Testis (tissue), 3 donors: ENCODE results near the gene TRPM2. TPM values are rescaled to one million over a fixed set of nuclear protein-coding genes. Genes with fewer than 3 reads are reported as not detected.

Experiments
- DNase-seq: peaks from one replicate; pipeline ENCODE4 v3.0.0-alpha.2; 2019
- H3K27ac ChIP-seq, 2 donors: fragments of 200-600 bp; sonication (generic); one replicate each; pipeline ENCODE4 v1.5.1; 2019
- H3K27me3 ChIP-seq: fragments of 200-600 bp; sonication (generic); one replicate; pipeline ENCODE4 v1.5.1; 2019
- H3K36me3 ChIP-seq: fragments of 200-600 bp; sonication (generic); one replicate; pipeline ENCODE4 v1.5.1; 2017; ENCODE audit warnings: low read depth; ENCODE audit errors: missing control alignments
- H3K4me1 ChIP-seq: fragments of 200-600 bp; sonication (generic); one replicate; pipeline ENCODE4 v1.5.1; 2019
- H3K4me3 ChIP-seq, 2 donors: fragments of 200-600 bp; sonication (generic); one replicate each; pipeline ENCODE4 v1.5.1; 2017 to 2019
- H3K9me3 ChIP-seq: fragments of 200-600 bp; sonication (generic); one replicate; pipeline ENCODE4 v1.5.1; 2017
- POLR2A ChIP-seq: fragments of 450-650 bp; IDR thresholded peaks from one replicate; pipeline ENCODE4 v1.6.1; 2017; ENCODE audit warnings: antibody characterized with exemption, mild to moderate bottlenecking, moderate library complexity
- WGBS, 2 donors: methylation state at CpG; one replicate each; pipeline ENCODE4 v1.1.5; 2018; 5-methylcytosine and 5-hydroxymethylcytosine counted together
- intact Hi-C: fragments of 100-400 bp; cut with DNase I; formaldehyde crosslinking; loops from one replicate; pipeline ENCODE4 v1.15.1; 2023; ENCODE audit warnings: low total_unique reads
- polyA plus RNA-seq: library from polyadenylated mRNA; stranded (reverse); fragments of 350-450 nt; fragmentation: Illumina TruSeq; extraction: RNeasy Lipid Tissue Mini Kit (QIAGEN cat#74804); gene quantifications from one replicate; pipeline ENCODE4 v1.2.3, GENCODE V29; 2014; ENCODE audit warnings: low read depth, low replicate concordance; ENCODE audit not compliant: insufficient read depth
- total RNA-seq, 2 donors: library from RNA; depleted of rRNA; stranded (reverse); fragments of >200 nt; gene quantifications; one replicate each; pipeline ENCODE4 v1.2.3, GENCODE V29; 2016
- TF ChIP-seq, protein P1 (sequence below), 3 experiments: fragments of 450-650 bp in 2 of 3; fragments of 200-600 bp in 1 of 3; sonication (generic) in 1 of 3; IDR thresholded peaks; one replicate each; pipeline ENCODE4 v1.5.1; 2016 to 2019; ENCODE audit warnings: antibody characterized with exemption in 3 of 3, mild to moderate bottlenecking in 2 of 3, moderate library complexity in 1 of 3

Gene TRPM2
- total and polyA plus RNA-seq, 3 donors from 2014 or later = 3.0 to 4.9 (median 3.9) TPM

GRCh38 chr21:44408226-44408625 is 54.8 kb downstream of the TRPM2 start:
- Histone ChIP-seq H3K36me3 (no peaks in the 10 kb centered on the region), H3K4me3 (no peak overlapping the region), H3K4me1 (no peaks in the 10 kb centered on the region), H3K9me3 (no peaks in the 10 kb centered on the region), H3K27me3 (no peaks in the 10 kb centered on the region), H3K27ac (no peak overlapping the region)
- 86 to 93% methylated on average over 15 of the region's 15 CpGs for WGBS, 2 donors
- TF ChIP-seq, protein P1, sequence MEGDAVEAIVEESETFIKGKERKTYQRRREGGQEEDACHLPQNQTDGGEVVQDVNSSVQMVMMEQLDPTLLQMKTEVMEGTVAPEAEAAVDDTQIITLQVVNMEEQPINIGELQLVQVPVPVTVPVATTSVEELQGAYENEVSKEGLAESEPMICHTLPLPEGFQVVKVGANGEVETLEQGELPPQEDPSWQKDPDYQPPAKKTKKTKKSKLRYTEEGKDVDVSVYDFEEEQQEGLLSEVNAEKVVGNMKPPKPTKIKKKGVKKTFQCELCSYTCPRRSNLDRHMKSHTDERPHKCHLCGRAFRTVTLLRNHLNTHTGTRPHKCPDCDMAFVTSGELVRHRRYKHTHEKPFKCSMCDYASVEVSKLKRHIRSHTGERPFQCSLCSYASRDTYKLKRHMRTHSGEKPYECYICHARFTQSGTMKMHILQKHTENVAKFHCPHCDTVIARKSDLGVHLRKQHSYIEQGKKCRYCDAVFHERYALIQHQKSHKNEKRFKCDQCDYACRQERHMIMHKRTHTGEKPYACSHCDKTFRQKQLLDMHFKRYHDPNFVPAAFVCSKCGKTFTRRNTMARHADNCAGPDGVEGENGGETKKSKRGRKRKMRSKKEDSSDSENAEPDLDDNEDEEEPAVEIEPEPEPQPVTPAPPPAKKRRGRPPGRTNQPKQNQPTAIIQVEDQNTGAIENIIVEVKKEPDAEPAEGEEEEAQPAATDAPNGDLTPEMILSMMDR (IDR thresholded peaks at IDR 0.05) = no peak
- no peak for TF ChIP-seq POLR2A
- intact Hi-C loops = no loop called here
- no peak for DNase-seq

- Histone ChIP-seq H3K9me3 (no peaks in the 10 kb centered on the region), H3K36me3 (no peaks in the 10 kb centered on the region), H3K27me3 (no peaks in the 10 kb centered on the region), H3K4me3 (no peak overlapping the region), H3K4me1 (no peaks in the 10 kb centered on the region), H3K27ac (no peak overlapping the region)
- TF ChIP-seq POLR2A = no peak
- TF ChIP-seq, protein P1 (IDR thresholded peaks at IDR 0.05) = no peak
- intact Hi-C loops = no loop called here
- DNase-seq = no peak
- 87 to 96% methylated on average over 11 to 27 of the region's 27 CpGs for WGBS, 2 donors
Observed at GRCh38 chr21:44413566-44414290, 60.3 kb downstream of the TRPM2 start.

DNA sequence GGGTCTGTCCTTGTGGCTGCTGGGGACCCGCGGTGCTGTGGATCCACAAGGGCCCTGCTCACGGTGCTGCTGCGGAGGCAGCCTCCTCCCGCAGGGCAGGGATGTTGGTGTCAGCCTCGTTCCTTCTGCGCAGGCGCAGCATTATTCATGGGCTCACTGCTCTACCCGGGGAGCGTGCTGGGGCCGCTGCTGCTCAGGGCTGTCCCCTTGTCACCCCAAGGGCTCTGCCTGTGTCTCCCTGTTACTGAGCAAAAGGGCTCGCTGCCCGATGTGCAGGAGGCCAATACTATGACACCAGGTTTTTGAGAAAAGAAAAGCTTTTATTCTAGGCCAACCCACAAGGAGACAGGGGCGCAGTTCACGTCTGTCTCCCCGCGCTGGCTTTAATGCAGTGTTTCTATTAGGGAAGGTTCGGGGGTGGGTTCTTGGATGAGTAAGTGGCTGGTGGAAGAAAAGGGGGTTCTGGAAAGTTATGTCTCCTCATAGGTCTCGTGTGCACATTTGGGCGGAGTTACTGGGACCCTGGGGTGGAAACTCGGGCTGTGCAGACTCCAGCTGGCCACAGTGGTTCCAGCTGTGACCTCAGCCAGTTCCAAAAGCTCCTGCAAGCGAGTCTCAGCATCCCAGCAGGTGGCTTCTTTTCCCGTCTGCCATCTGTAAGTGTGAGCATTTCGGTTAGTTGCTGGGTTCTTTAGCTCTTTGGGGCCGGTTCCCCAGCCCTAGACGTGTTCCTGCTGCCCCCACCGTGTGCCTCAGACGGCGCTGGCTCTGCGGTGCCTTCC is 61.1 kb downstream of the TRPM2 start:
- H3K9me3 ChIP-seq = no peaks in the 10 kb centered on the region
- TF ChIP-seq, protein P1 (IDR thresholded peaks at IDR 0.05) = no peak
- TF ChIP-seq POLR2A = no peak
- no peaks in the 10 kb centered on the region for H3K27me3 ChIP-seq
- no peak overlapping the region for H3K27ac ChIP-seq
- intact Hi-C loops = no loop called here
- H3K36me3 ChIP-seq = no peaks in the 10 kb centered on the region
- WGBS, 2 donors = 87 to 92% methylated on average over 20 to 28 of the region's 30 CpGs
- H3K4me3 ChIP-seq = no peak overlapping the region
- no peak for DNase-seq
- H3K4me1 ChIP-seq = no peaks in the 10 kb centered on the region

DNA sequence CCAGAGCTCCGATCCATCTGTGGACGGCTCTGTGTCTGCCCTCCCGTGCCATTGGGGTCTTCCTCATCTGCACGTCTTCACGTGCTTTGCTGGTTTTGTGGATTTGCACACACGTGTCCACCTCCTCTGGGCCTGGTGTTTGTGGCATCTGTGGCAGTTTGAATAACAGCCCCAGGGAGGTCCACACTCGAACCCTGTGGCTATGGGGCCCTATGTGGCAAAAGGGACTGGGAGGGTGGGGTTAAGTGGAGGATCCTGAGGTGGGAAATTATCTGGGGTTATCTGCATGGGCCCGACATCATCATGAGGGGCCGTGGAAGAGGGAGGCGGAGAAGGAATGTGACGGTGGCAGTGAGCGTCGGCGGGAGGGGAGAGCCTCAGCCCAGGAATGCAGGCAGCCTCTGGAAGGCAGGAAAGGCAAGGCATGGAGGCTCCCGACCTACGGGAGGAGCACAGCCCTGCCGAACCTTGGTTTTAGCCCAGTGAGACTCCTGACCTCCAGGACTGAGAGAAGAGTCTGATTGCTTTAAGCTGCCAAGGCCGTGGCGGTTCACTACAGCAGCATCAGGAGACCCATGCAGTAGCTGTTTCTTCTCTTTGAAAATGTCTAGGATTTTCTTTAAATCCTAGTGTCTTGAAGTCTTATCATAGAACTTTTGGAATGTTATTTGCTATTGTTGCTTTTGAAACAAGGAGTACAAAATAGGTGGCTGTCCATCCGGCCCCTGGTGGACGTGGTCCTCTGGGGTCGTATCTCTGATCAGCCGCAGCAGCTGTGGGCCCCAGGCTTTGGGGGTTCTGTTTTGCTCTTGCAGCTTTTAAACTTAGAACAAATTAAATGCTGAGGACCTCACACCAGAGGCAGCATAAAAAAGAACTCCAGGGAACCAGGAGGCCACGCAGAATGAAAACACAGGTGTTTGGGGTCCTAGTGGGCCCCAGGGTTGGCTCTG is 61.9 kb downstream of the TRPM2 start:
- no peaks in the 10 kb centered on the region for H3K4me1 ChIP-seq
- H3K4me3 ChIP-seq = no peak overlapping the region
- DNase-seq = no peak
- no peaks in the 10 kb centered on the region for H3K9me3 ChIP-seq
- H3K36me3 ChIP-seq = no peaks in the 10 kb centered on the region
- no peak overlapping the region for H3K27ac ChIP-seq
- H3K27me3 ChIP-seq = no peaks in the 10 kb centered on the region
- TF ChIP-seq, protein P1 (IDR thresholded peaks at IDR 0.05) = no peak
- TF ChIP-seq POLR2A = no peak
- WGBS, 2 donors = 60 to 61% methylated on average over 24 of the region's 24 CpGs
- intact Hi-C loops = no loop called here
